Common myeloid progenitor, CD34-positive (primary cell): ENCODE measurements around the gene BUB3.

Experiments
- CTCF ChIA-PET: fragments of 350-600 bp; sonication (Branson Sonifier 250); formaldehyde crosslinking; loops from one replicate; lab custom pipeline; 2021; ENCODE audit warnings: antibody characterized with exemption; lab: Charles Lee
- POLR2A ChIA-PET: fragments of 350-600 bp; sonication (Branson Sonifier 250); formaldehyde crosslinking; loops from one replicate; lab custom pipeline; 2021; ENCODE audit warnings: antibody characterized with exemption; lab: Charles Lee
- DNase-seq, 3 donors: peaks; one replicate each; pipeline versions ENCODE4 v3.0.0 to v3.0.0-alpha.2; 2013
- H3K27ac ChIP-seq, 2 experiments: 1 replicate in 1 of 2; 2 replicates in 1 of 2; pipeline ENCODE4 v1.7.0; 2013; ENCODE audit warnings: inconsistent platforms in 2 of 2, low read length in 2 of 2, mild to moderate bottlenecking in 2 of 2, low read depth in 1 of 2, moderate library complexity in 1 of 2; ENCODE audit not compliant: severe bottlenecking in 2 of 2, insufficient read depth in 1 of 2, poor library complexity in 1 of 2
- H3K27me3 ChIP-seq, 5 experiments: replicated peaks in 2 of 5; 1 replicate in 3 of 5; 2 replicates in 2 of 5; pipeline versions ENCODE4 v1.6.1 to v1.7.0; 2013; ENCODE audit warnings: low read length in 4 of 5, mild to moderate bottlenecking in 2 of 5, moderate library complexity in 2 of 5, inconsistent platforms in 1 of 5; ENCODE audit not compliant: insufficient read depth in 5 of 5, control insufficient read depth in 4 of 5
- H3K36me3 ChIP-seq, 4 experiments: 1 replicate in 2 of 4; 2 replicates in 2 of 4; pipeline versions ENCODE4 v1.6.1 to v1.7.0; 2013; ENCODE audit warnings: low read length in 3 of 4, control low read depth in 1 of 4, mild to moderate bottlenecking in 1 of 4; ENCODE audit not compliant: control insufficient read depth in 4 of 4, insufficient read depth in 4 of 4
- H3K4me1 ChIP-seq, 4 experiments: 1 replicate in 3 of 4; 2 replicates in 1 of 4; pipeline versions ENCODE4 v1.6.1 to v1.7.1; 2013; ENCODE audit warnings: low read length in 3 of 4, mild to moderate bottlenecking in 3 of 4, control low read depth in 1 of 4, inconsistent platforms in 1 of 4, moderate library complexity in 1 of 4; ENCODE audit not compliant: control insufficient read depth in 4 of 4, insufficient read depth in 4 of 4; ENCODE audit errors: control extremely low read depth in 1 of 4
- H3K4me3 ChIP-seq, 7 experiments: 1 replicate in 4 of 7; 2 replicates in 3 of 7; pipeline versions ENCODE4 v1.5.1 to v1.7.0; 2013; ENCODE audit warnings: mild to moderate bottlenecking in 7 of 7, low read length in 6 of 7, moderate library complexity in 6 of 7, inconsistent platforms in 2 of 7, low read depth in 2 of 7, control low read depth in 1 of 7; ENCODE audit not compliant: insufficient read depth in 4 of 7, control insufficient read depth in 1 of 7; ENCODE audit errors: extremely low read depth in 1 of 7
- H3K9me3 ChIP-seq, 5 experiments: 1 replicate in 4 of 5; 2 replicates in 1 of 5; pipeline versions ENCODE4 v1.6.1 to v1.7.1; 2013; ENCODE audit warnings: low read length in 4 of 5, mild to moderate bottlenecking in 2 of 5, inconsistent platforms in 1 of 5, low read depth in 1 of 5, moderate library complexity in 1 of 5; ENCODE audit not compliant: control insufficient read depth in 4 of 5, insufficient read depth in 2 of 5; ENCODE audit errors: control extremely low read depth in 1 of 5
- WGBS: methylation state at CpG from one replicate; pipeline ENCODE4 v1.1.5; 2013; ENCODE audit not compliant: insufficient coverage; 5-methylcytosine and 5-hydroxymethylcytosine counted together

BUB3 gene

DNA sequence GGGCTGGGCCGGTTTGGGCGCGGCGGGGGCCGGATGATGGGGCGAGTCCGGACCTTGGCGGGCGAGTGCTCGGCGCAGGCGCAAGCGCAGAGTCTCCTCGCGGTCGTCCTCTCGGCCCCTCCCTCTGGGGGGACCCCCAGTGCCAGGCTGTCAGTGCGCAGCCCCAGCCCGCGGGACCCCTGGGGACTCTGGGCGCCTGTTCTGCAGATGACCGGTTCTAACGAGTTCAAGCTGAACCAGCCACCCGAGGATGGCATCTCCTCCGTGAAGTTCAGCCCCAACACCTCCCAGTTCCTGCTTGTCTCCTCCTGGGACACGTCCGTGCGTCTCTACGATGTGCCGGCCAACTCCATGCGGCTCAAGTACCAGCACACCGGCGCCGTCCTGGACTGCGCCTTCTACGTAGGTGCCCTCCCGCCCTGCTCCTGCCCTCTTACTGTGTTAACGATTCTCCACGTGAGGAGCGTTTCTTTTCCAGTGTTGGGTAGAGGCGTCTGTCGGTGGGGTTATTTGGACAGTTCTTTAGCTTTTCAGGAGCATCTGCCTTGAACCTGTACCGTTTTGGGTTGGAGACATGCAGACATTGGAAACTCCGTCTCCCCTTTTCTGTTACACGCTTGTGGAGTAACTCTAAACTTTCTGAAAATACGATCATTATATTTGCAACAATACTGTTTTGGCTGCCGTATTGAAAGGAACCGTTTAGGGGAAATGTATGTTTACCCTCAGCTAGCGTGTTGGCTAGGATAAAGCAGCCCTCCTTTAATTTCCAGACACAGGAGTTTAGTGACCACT, 706 bp downstream of the BUB3 start:
- Histone ChIP-seq H3K36me3 (peaks cover 0 to 38% (median 17%) of the 10 kb centered on the region in 4 experiments), H3K9me3 (no peaks in the 10 kb centered on the region), H3K4me3 (peak overlapping the region; percentile 64 to 98 (median 93)), H3K4me1 (peaks cover 11 to 41% (median 29%) of the 10 kb centered on the region in 4 experiments), H3K27ac (peak overlapping the region; percentile 57 to 84), H3K27me3 (peaks cover 17 to 38% (median 32%) of the 10 kb centered on the region in 5 experiments)
- DNase-seq = peak in 1 of 3 donors; percentile 47
- CTCF ChIA-PET = interaction anchor here (1.1 to 1.8 kb wide), 3 partner anchors 21 to 42 kb away, joined by 3 to 5 read pairs (median 3); no protein-coding TSS in a partner anchor
- POLR2A ChIA-PET = interaction anchor here (0.6 kb wide), 1 partner anchor 148 kb away, joined by 4 read pairs; no protein-coding TSS in a partner anchor
- under 1% methylated on average over 38 of the region's 49 CpGs for WGBS

DNA sequence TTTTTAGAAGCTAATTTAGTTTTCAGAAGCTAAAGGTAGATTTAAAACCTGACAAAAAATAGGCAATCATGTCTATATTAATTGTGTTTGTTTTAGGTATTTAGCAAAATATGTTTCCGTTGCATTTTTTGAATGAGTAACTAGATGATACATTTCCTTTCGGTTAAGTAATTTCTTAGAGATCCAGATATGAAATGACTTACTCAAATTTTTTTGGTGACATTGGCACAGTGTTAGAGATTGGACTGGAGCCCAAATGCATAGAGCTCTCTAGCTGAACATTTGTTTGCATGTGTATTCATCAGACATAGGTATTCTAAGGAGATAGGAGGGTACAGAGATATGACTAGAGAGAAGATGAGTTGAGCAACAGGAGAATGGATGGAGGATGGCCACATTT, 1.9 kb downstream of the BUB3 start:
- H3K36me3 ChIP-seq = peaks cover 0 to 48% (median 22%) of the 10 kb centered on the region in 4 experiments
- H3K9me3 ChIP-seq = no peaks in the 10 kb centered on the region
- no peak for DNase-seq
- H3K4me3 ChIP-seq = peak overlapping the region in 1 of 7 experiments; percentile 91
- H3K27me3 ChIP-seq = peaks cover 10 to 26% (median 23%) of the 10 kb centered on the region in 5 experiments
- ChIA-PET CTCF (interaction anchor here (1.0 to 1.2 kb wide), 2 partner anchors 22 to 43 kb away, joined by 3 to 4 read pairs; no protein-coding TSS in a partner anchor), POLR2A (no interaction called here)
- H3K4me1 ChIP-seq = peaks cover 11 to 33% (median 19%) of the 10 kb centered on the region in 4 experiments
- no peak overlapping the region for H3K27ac ChIP-seq
- WGBS = 94% methylated on average over 2 of the region's 2 CpGs

DNA sequence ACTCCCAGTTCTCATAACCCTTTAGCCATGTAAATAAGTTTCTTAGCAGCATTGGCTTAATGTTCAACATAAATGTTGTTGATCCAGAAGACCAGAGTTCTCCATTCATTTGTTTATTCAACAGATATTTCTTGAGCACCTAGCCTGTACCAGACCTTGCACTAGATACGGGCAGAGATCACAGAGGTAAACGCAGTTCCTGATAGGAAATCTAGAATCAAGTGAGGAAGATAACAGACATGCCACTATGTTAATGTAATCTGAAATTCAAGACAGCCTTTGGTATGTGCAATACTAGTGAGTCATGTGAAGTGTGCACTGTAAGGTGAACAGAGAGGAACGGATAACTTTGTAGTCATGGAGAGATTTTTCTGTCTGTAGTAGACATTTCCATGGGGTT, 3.0 kb downstream of the BUB3 start:
- H3K4me3 ChIP-seq = no peak overlapping the region
- peaks cover 3 to 59% (median 30%) of the 10 kb centered on the region in 4 experiments for H3K36me3 ChIP-seq
- H3K27ac ChIP-seq = no peak overlapping the region
- DNase-seq = no peak
- peaks cover 2 to 15% (median 12%) of the 10 kb centered on the region in 5 experiments for H3K27me3 ChIP-seq
- POLR2A ChIA-PET = no interaction called here
- H3K9me3 ChIP-seq = no peaks in the 10 kb centered on the region
- CTCF ChIA-PET = no interaction called here
- peaks cover 8 to 25% (median 13%) of the 10 kb centered on the region in 4 experiments for H3K4me1 ChIP-seq
- 96% methylated on average over 3 of the region's 3 CpGs for WGBS

DNA sequence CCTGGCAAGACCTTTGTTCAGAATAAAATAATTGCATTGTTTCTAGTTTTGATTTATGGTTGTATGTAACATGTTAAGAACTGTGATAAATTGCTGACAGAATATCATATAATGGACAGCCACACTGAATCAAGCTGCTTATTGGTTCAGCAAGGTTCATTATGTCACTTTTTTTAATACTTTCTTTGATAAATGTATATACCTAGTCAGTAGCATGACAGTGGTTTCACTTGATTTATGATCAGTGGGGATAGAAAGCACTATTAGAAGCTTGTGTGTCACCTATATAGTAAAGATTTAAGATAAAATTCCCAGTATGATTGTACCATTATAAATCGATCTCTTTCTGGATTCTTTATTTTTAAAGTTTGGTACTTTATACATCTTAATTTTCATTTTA, 4.5 kb downstream of the BUB3 start:
- H3K9me3 ChIP-seq = no peaks in the 10 kb centered on the region
- DNase-seq = no peak
- H3K27me3 ChIP-seq = no peaks in the 10 kb centered on the region
- H3K4me1 ChIP-seq = peaks cover 8 to 25% (median 13%) of the 10 kb centered on the region in 4 experiments
- ChIA-PET POLR2A (no interaction called here), CTCF (no interaction called here)
- H3K4me3 ChIP-seq = no peak overlapping the region
- peaks cover 15 to 74% (median 42%) of the 10 kb centered on the region in 4 experiments for H3K36me3 ChIP-seq
- no CpG with 5 or more reads among the region's 1 CpG for WGBS
- H3K27ac ChIP-seq = no peak overlapping the region

DNA sequence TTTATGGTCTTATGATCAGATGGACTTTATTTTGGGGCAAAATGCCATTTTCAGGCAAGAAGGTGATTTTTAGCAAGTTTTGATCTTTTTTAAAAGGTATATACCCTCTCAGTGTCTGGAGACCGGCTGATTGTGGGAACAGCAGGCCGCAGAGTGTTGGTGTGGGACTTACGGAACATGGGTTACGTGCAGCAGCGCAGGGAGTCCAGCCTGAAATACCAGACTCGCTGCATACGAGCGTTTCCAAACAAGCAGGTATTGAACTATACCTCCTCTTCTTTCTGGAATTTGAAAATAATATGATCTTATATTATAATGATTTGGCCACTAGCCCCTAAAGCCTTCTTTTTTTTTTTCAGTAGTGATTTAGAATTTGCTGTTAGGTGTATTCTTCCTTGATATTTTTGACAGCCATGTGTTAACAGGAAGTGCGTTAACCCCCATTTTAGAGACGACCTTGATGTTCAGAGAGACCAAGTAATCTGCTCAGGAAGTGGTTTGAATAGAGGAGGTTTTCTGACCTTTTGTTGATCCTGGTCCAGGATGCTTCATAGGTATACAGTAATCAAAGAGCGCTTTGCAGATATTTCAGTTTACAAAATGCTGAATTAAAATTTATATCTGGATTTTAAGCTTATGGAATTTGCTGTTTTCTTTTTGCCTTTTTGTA, 6.2 kb downstream of the BUB3 start:
- Histone ChIP-seq H3K9me3 (no peaks in the 10 kb centered on the region), H3K4me3 (no peak overlapping the region), H3K36me3 (peaks cover 17 to 85% (median 55%) of the 10 kb centered on the region in 4 experiments), H3K4me1 (peaks cover 0 to 18% (median 5%) of the 10 kb centered on the region in 4 experiments), H3K27ac (peak overlapping the region in 1 of 2 experiments; percentile 7), H3K27me3 (no peaks in the 10 kb centered on the region)
- ChIA-PET CTCF (no interaction called here), POLR2A (no interaction called here)
- DNase-seq = no peak
- 60% methylated on average over 1 of the region's 11 CpGs for WGBS

DNA sequence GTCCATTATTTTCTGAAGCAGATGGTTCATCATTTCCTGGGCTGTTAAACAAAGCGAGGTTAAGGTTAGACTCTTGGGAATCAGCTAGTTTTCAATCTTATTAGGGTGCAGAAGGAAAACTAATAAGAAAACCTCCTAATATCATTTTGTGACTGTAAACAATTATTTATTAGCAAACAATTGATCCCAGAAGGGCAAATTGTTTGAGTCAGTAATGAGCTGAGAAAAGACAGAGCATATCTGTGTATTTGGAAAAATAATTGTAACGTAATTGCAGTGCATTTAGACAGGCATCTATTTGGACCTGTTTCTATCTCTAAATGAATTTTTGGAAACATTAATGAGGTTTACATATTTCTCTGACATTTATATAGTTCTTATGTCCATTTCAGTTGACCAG, 10.1 kb downstream of the BUB3 start:
- peaks cover 0 to 3% (median 1%) of the 10 kb centered on the region in 4 experiments for H3K4me1 ChIP-seq
- ChIA-PET POLR2A (no interaction called here), CTCF (no interaction called here)
- no peaks in the 10 kb centered on the region for H3K9me3 ChIP-seq
- H3K27ac ChIP-seq = no peak overlapping the region
- H3K4me3 ChIP-seq = no peak overlapping the region
- H3K36me3 ChIP-seq = peaks cover 25 to 80% (median 56%) of the 10 kb centered on the region in 4 experiments
- no peak for DNase-seq
- no CpG with 5 or more reads among the region's 2 CpGs for WGBS
- H3K27me3 ChIP-seq = no peaks in the 10 kb centered on the region
